Panc1 (cell line): ENCODE results near the gene SRSF3. TPM values are rescaled to one million over a fixed set of nuclear protein-coding genes. Genes with fewer than 3 reads are reported as not detected.

Source experiments
- ATAC-seq: fragments of 200-7000 bp; cut with Tn5 transposase; 2 replicates; pipeline ENCODE4 v1.9.1; 2020; ENCODE audit warnings: mild to moderate bottlenecking, moderate library complexity
- BruUV-seq: library from RNA; stranded (reverse); fragments of 400-500 nt; replicated peaks from 2 replicates; lab custom pipeline; 2021; lab: Mats Ljungman, UMichigan
- CTCF ChIA-PET: fragments of 300-600 bp; sonication (Branson Sonifier 250); formaldehyde crosslinking; loops from one replicate; lab custom pipeline; 2022; ENCODE audit warnings: antibody characterized with exemption; lab: Charles Lee
- POLR2A ChIA-PET: fragments of 300-600 bp; sonication (Branson Sonifier 250); formaldehyde crosslinking; loops from one replicate; lab custom pipeline; 2022; ENCODE audit warnings: antibody characterized with exemption; lab: Charles Lee
- DNase-seq: peaks from one replicate; pipeline ENCODE4 v3.0.0-alpha.2; 2010; ENCODE audit warnings: low read depth, low spot score
- H3K27ac ChIP-seq: 2 replicates; pipeline ENCODE4 v1.5.1; 2011; ENCODE audit warnings: mild to moderate bottlenecking, low read length, inconsistent platforms
- H3K27me3 ChIP-seq: fragments of 200-500 bp; sonication (Bioruptor generic); 2 replicates; pipeline ENCODE4 v1.6.0; 2014; ENCODE audit warnings: low read length, inconsistent platforms; ENCODE audit not compliant: control insufficient read depth, insufficient read depth
- H3K36me3 ChIP-seq: fragments of 200-500 bp; sonication (Bioruptor generic); 2 replicates; pipeline ENCODE4 v1.5.1; 2014; ENCODE audit warnings: inconsistent platforms, mild to moderate bottlenecking, low read length, moderate library complexity; ENCODE audit not compliant: control insufficient read depth, insufficient read depth
- H3K4me1 ChIP-seq: 2 replicates; pipeline ENCODE4 v1.5.1; 2011; ENCODE audit warnings: inconsistent platforms, mild to moderate bottlenecking, low read length, moderate library complexity; ENCODE audit not compliant: control insufficient read depth, insufficient read depth
- H3K4me3 ChIP-seq, 2 experiments: 2 replicates each; pipeline ENCODE4 v1.5.1; 2011 to 2012; ENCODE audit warnings: low read depth in 2 of 2, low read length in 2 of 2, mild to moderate bottlenecking in 2 of 2, inconsistent platforms in 1 of 2, moderate library complexity in 1 of 2
- H3K9me3 ChIP-seq: fragments of 200-500 bp; sonication (Bioruptor generic); 2 replicates; pipeline ENCODE4 v1.5.1; 2014; ENCODE audit warnings: low read depth, mild to moderate bottlenecking, inconsistent platforms, low read length, moderate library complexity; ENCODE audit not compliant: control insufficient read depth, insufficient read depth
- POLR2AphosphoS5 ChIP-seq: IDR thresholded peaks from 2 replicates; pipeline ENCODE4 v1.6.1; 2012; ENCODE audit warnings: mild to moderate bottlenecking, low read depth, low read length, moderate library complexity
- SIN3A ChIP-seq: IDR thresholded peaks from 2 replicates; pipeline ENCODE4 v1.6.1; 2012; ENCODE audit warnings: low read depth, mild to moderate bottlenecking, low read length, moderate library complexity, borderline replicate concordance; ENCODE audit not compliant: insufficient read depth
- TCF7L2 ChIP-seq: IDR thresholded peaks from 2 replicates; pipeline ENCODE4 v1.6.1; 2011; ENCODE audit warnings: mild to moderate bottlenecking, low read depth, low read length, inconsistent platforms
- in situ Hi-C: cut with HindIII; loops from 2 replicates; pipeline ENCODE4 v1.10.0; 2016; ENCODE audit warnings: low sequenced_read_pairs, low pct_unique_long_range_greater_than_20kb
- intact Hi-C: fragments of 100-400 bp; cut with micrococcal nuclease; formaldehyde crosslinking; loops from one replicate; pipeline ENCODE4 v1.10.0; 2022; ENCODE audit not compliant: unreplicated experiment
- total RNA-seq: library from RNA; stranded (reverse); gene quantifications from one replicate; pipeline ENCODE4 v1.2.1, GENCODE V29; 2021; ENCODE audit not compliant: unreplicated experiment
- TF ChIP-seq, protein P1 (sequence below): fragments of 450-650 bp; IDR thresholded peaks from 2 replicates; pipeline ENCODE4 v1.5.1; 2017; ENCODE audit warnings: mild to moderate bottlenecking
- TF ChIP-seq, protein P2 (sequence below), 2 experiments: IDR thresholded peaks; 2 replicates each; pipeline ENCODE4 v1.6.1; 2011 to 2012; ENCODE audit warnings: low read depth in 2 of 2, control low read depth in 1 of 2, low read length in 1 of 2, mild to moderate bottlenecking in 1 of 2, moderate library complexity in 1 of 2; ENCODE audit not compliant: insufficient read depth in 1 of 2

The SRSF3 gene
- total RNA-seq, 1 experiment from 2014 or later = 356 TPM

DNA sequence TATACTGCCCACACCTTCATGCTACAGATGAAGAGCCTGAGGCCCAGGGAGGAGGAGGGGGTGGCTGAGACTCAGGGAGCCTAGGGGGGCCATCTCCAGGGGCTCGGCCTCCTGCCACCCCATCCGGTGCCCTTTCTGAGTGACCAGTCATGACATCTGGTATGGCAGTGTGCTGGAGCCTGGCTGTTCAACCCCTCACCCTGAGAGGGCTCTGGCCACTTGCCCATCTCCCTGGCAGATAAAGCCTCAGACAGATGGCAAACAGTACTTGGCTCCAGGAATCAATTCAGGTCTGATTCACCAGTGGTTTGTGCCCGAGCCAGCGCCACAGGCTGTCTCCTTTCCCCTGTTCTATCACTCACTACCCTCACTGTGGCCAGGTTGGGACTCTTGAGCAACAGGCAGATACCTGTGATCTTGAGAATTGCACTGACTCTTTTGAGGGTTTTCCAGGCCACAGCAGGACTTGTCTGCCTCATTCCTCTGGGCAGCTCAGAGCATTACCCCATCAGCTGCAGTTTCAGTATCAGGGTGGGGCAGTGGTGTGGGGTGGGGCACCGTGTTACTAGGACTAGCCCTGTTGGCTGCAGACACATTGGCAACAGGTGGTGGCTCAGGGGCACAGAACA is 22.8 kb downstream of the SRSF3 start:
- H3K27ac ChIP-seq = peak overlapping the region; percentile 55; the same call in 1 of the 2 replicates
- in situ Hi-C loops = no loop called here
- intact Hi-C loops = loop anchor here (10.0 kb wide), 1 partner anchor 228 kb away; no protein-coding TSS in a partner anchor

DNA sequence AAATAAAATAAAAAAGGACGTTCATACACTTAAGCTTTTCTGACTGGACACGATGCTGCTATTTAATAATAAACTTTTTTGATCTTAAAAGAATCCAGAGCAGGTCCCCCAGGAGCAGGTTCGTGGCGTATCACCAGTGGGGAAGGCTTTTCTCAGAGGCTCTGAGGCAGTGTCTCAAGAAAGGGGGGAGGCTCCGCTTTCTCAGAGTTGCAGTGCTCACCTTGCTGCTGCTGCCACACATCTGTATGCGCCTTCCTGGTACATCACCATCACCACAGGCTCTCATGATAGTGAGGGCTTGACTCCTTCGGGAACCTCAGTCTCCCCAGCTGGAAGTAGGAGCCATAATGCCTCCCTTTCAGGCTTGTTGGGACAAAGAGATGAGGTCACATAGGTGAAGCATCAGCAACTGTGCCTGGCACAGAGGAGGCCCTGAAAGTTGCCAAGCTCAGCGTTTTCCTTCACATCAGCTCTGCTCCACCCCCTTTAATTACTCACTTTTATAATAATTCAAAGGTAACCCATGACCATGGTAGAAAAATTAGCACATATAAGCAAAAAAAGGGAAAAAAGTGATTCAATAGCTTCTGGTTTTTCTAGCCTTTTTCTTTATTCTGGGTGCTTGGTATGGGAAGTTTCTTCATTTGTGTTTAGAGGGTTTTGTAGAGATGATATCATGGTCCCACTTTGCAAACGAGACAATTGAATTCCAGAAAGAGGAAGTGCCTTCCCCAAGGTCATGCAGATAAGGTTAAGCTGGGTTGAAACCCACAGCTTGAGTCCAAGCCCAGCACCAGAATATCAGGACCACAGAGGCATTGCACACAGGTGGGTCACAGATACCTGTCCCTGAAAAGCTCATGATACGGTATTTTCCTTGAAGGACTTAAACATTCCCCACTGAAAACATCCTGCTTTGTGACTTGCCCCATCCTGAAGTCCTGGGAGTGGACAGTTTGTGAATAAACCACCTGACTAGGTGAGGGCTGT is 24.5 kb downstream of the SRSF3 start:
- Histone ChIP-seq H3K27me3 (no peaks in the 10 kb centered on the region), H3K4me3 (no peak overlapping the region), H3K9me3 (no peaks in the 10 kb centered on the region), H3K36me3 (no peaks in the 10 kb centered on the region), H3K27ac (peak overlapping the region; percentile 32; the same call in 1 of the 2 replicates), H3K4me1 (peaks cover 25% of the 10 kb centered on the region)
- DNase-seq = no peak
- in situ Hi-C loops = no loop called here
- BruUV-seq = no TSS peak
- TF ChIP-seq, protein P1, sequence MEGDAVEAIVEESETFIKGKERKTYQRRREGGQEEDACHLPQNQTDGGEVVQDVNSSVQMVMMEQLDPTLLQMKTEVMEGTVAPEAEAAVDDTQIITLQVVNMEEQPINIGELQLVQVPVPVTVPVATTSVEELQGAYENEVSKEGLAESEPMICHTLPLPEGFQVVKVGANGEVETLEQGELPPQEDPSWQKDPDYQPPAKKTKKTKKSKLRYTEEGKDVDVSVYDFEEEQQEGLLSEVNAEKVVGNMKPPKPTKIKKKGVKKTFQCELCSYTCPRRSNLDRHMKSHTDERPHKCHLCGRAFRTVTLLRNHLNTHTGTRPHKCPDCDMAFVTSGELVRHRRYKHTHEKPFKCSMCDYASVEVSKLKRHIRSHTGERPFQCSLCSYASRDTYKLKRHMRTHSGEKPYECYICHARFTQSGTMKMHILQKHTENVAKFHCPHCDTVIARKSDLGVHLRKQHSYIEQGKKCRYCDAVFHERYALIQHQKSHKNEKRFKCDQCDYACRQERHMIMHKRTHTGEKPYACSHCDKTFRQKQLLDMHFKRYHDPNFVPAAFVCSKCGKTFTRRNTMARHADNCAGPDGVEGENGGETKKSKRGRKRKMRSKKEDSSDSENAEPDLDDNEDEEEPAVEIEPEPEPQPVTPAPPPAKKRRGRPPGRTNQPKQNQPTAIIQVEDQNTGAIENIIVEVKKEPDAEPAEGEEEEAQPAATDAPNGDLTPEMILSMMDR = no peak
- no peak for TF ChIP-seq POLR2AphosphoS5
- no peak for TF ChIP-seq SIN3A
- TF ChIP-seq, protein P2, sequence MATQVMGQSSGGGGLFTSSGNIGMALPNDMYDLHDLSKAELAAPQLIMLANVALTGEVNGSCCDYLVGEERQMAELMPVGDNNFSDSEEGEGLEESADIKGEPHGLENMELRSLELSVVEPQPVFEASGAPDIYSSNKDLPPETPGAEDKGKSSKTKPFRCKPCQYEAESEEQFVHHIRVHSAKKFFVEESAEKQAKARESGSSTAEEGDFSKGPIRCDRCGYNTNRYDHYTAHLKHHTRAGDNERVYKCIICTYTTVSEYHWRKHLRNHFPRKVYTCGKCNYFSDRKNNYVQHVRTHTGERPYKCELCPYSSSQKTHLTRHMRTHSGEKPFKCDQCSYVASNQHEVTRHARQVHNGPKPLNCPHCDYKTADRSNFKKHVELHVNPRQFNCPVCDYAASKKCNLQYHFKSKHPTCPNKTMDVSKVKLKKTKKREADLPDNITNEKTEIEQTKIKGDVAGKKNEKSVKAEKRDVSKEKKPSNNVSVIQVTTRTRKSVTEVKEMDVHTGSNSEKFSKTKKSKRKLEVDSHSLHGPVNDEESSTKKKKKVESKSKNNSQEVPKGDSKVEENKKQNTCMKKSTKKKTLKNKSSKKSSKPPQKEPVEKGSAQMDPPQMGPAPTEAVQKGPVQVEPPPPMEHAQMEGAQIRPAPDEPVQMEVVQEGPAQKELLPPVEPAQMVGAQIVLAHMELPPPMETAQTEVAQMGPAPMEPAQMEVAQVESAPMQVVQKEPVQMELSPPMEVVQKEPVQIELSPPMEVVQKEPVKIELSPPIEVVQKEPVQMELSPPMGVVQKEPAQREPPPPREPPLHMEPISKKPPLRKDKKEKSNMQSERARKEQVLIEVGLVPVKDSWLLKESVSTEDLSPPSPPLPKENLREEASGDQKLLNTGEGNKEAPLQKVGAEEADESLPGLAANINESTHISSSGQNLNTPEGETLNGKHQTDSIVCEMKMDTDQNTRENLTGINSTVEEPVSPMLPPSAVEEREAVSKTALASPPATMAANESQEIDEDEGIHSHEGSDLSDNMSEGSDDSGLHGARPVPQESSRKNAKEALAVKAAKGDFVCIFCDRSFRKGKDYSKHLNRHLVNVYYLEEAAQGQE (IDR thresholded peaks at IDR 0.05; ENCODE audit: insufficient read depth in 1 of 2, low read depth in 2 of 2, low read length in 1 of 2) = no peak
- TF ChIP-seq TCF7L2 = no peak
- CTCF ChIA-PET = no interaction called here
- intact Hi-C loops = loop anchor here (10.0 kb wide), 1 partner anchor 226 kb away; no protein-coding TSS in a partner anchor
- POLR2A ChIA-PET = interaction anchor here (0.5 kb wide), 1 partner anchor 9 kb away, joined by 5 read pairs; no protein-coding TSS in a partner anchor
- ATAC-seq = no peak

More for the DNA sequence above, 22.8 kb downstream of the SRSF3 start:
- no TSS peak for BruUV-seq
- DNase-seq = no peak
- Histone ChIP-seq H3K4me3 (no peak overlapping the region), H3K4me1 (peaks cover 21% of the 10 kb centered on the region), H3K9me3 (no peaks in the 10 kb centered on the region), H3K27me3 (no peaks in the 10 kb centered on the region), H3K36me3 (no peaks in the 10 kb centered on the region)
- CTCF ChIA-PET = no interaction called here
- ATAC-seq = peak; percentile 87
- POLR2A ChIA-PET = no interaction called here
- TF ChIP-seq, protein P1 = no peak
- TF ChIP-seq POLR2AphosphoS5 = peak; percentile 63; the same call in 1 of the 2 replicates
